GM23338 (cell line): ENCODE data around the gene OR6J1. TPM values are rescaled to one million over a fixed set of nuclear protein-coding genes. Genes with fewer than 3 reads are reported as not detected.

ENCODE experiments used
- ATAC-seq: fragments of 200-7000 bp; cut with Tn5 transposase; 3 replicates; pipeline ENCODE4 v1.9.1; 2020
- DNase-seq: peaks from one replicate; pipeline ENCODE4 v3.0.0-alpha.2; 2015; ENCODE audit warnings: low spot score
- H2AFZ ChIP-seq: fragments of 200-600 bp; sonication (generic); 2 replicates; pipeline ENCODE4 v1.8.0; 2016; ENCODE audit warnings: antibody characterized with exemption, mild to moderate bottlenecking, moderate library complexity
- H3F3A ChIP-seq: fragments of 200-600 bp; sonication (generic); replicated peaks from 2 replicates; pipeline ENCODE4 v1.8.0; 2017; ENCODE audit warnings: antibody characterized with exemption, mixed run types, low read depth
- H3K27ac ChIP-seq: fragments of 200-600 bp; sonication (generic); 2 replicates; pipeline ENCODE4 v1.6.1; 2016; ENCODE audit warnings: low read depth
- H3K27me3 ChIP-seq: fragments of 200-600 bp; sonication (generic); 2 replicates; pipeline ENCODE4 v1.8.0; 2016; ENCODE audit warnings: mild to moderate bottlenecking, mixed run types, moderate library complexity; ENCODE audit not compliant: insufficient read depth
- H3K36me3 ChIP-seq: fragments of 200-600 bp; sonication (generic); 2 replicates; pipeline ENCODE4 v1.8.0; 2016; ENCODE audit warnings: mild to moderate bottlenecking; ENCODE audit not compliant: insufficient read depth
- H3K4me1 ChIP-seq: fragments of 200-600 bp; sonication (generic); 2 replicates; pipeline ENCODE4 v1.8.0; 2016; ENCODE audit warnings: mild to moderate bottlenecking, moderate library complexity; ENCODE audit not compliant: insufficient read depth
- H3K4me2 ChIP-seq: fragments of 200-600 bp; sonication (generic); 2 replicates; pipeline ENCODE4 v1.7.1; 2017; ENCODE audit warnings: mixed run types
- H3K4me3 ChIP-seq: fragments of 200-600 bp; sonication (generic); 2 replicates; pipeline ENCODE4 v1.6.1; 2016; ENCODE audit warnings: mixed run types
- H3K79me2 ChIP-seq: fragments of 200-600 bp; sonication (generic); replicated peaks from 2 replicates; pipeline ENCODE4 v1.8.0; 2017; ENCODE audit warnings: mild to moderate bottlenecking; ENCODE audit not compliant: insufficient read depth
- H3K9me2 ChIP-seq: fragments of 200-600 bp; sonication (generic); 2 replicates; pipeline ENCODE4 v1.8.0; 2017; ENCODE audit not compliant: insufficient read depth
- H4K20me1 ChIP-seq: fragments of 200-600 bp; sonication (generic); replicated peaks from 2 replicates; pipeline ENCODE4 v1.8.0; 2017; ENCODE audit warnings: mild to moderate bottlenecking; ENCODE audit not compliant: insufficient read depth
- H3K27ac Mint-ChIP-seq: 2 replicates; pipeline ENCODE4 v1.8.0; 2020; ENCODE audit warnings: inconsistent platforms, mild to moderate bottlenecking, moderate library complexity, mixed read lengths
- H3K27me3 Mint-ChIP-seq: 3 replicates; pipeline ENCODE4 v1.8.0; 2022; ENCODE audit warnings: low read depth, mild to moderate bottlenecking, moderate library complexity, mixed read lengths, inconsistent platforms; ENCODE audit not compliant: insufficient read depth, poor library complexity
- H3K36me3 Mint-ChIP-seq: 3 replicates; pipeline ENCODE4 v1.8.0; 2021; ENCODE audit warnings: low read depth, mild to moderate bottlenecking, inconsistent platforms, moderate library complexity, mixed read lengths
- H3K4me1 Mint-ChIP-seq: 3 replicates; pipeline ENCODE4 v1.8.0; 2020; ENCODE audit warnings: mild to moderate bottlenecking, inconsistent platforms, mixed read lengths
- H3K4me3 Mint-ChIP-seq: 3 replicates; pipeline ENCODE4 v1.8.0; 2021; ENCODE audit warnings: moderate library complexity, mild to moderate bottlenecking, inconsistent platforms, mixed read lengths
- H3K9me3 Mint-ChIP-seq: 3 replicates; pipeline ENCODE4 v1.8.0; 2020; ENCODE audit warnings: moderate library complexity, mild to moderate bottlenecking, inconsistent platforms, mixed read lengths
- CREB1 ChIP-seq: fragments of 250-450 bp; sonication (Bioruptor Pico); IDR thresholded peaks from 2 replicates; pipeline ENCODE4 v1.5.0; 2020; ENCODE audit warnings: low read depth, mild to moderate bottlenecking, moderate library complexity
- CTCF ChIP-seq, 2 experiments: fragments of 200-600 bp in 1 of 2; sonication (generic) in 1 of 2; conservative IDR thresholded peaks; 2 replicates each; pipeline versions ENCODE4 v1.5.1 to v1.6.1; 2016 to 2017; ENCODE audit warnings: antibody characterized with exemption in 2 of 2, low read depth in 2 of 2, mild to moderate bottlenecking in 2 of 2, moderate library complexity in 1 of 2
- ETS1 ChIP-seq: IDR thresholded peaks from 2 replicates; pipeline ENCODE4 v1.6.1; 2016; ENCODE audit warnings: antibody characterized with exemption
- EZH2 ChIP-seq: fragments of 200-600 bp; sonication (generic); IDR thresholded peaks from one replicate; pipeline ENCODE4 v1.8.0; 2017; ENCODE audit warnings: antibody characterized with exemption, mild to moderate bottlenecking, low read depth; ENCODE audit not compliant: unreplicated experiment
- EZH2phosphoT487 ChIP-seq: fragments of 200-600 bp; sonication (generic); IDR thresholded peaks from one replicate; pipeline ENCODE4 v1.8.1; 2018; ENCODE audit warnings: antibody characterized with exemption; ENCODE audit not compliant: unreplicated experiment
- JUNB ChIP-seq: IDR thresholded peaks from one replicate; pipeline ENCODE4 v1.6.1; 2016; ENCODE audit warnings: antibody characterized with exemption; ENCODE audit not compliant: unreplicated experiment
- NANOG ChIP-seq: IDR thresholded peaks from 2 replicates; pipeline ENCODE4 v1.6.1; 2016; ENCODE audit warnings: antibody characterized with exemption, borderline replicate concordance
- POLR2AphosphoS5 ChIP-seq: IDR thresholded peaks from 2 replicates; pipeline ENCODE4 v1.6.1; 2016; ENCODE audit warnings: antibody characterized with exemption, low read depth
- REST ChIP-seq: IDR thresholded peaks from one replicate; pipeline ENCODE4 v1.6.1; 2018; ENCODE audit warnings: antibody characterized with exemption; ENCODE audit not compliant: unreplicated experiment
- STAT1 ChIP-seq: IDR thresholded peaks from one replicate; pipeline ENCODE4 v1.6.1; 2016; ENCODE audit warnings: antibody characterized with exemption; ENCODE audit not compliant: unreplicated experiment
- ZNF114 ChIP-seq: fragments of 250-450 bp; sonication (Bioruptor Pico); IDR thresholded peaks from 2 replicates; pipeline ENCODE4 v1.5.0; 2020; ENCODE audit warnings: mild to moderate bottlenecking, moderate library complexity
- ZNF331 ChIP-seq: fragments of 250-450 bp; sonication (Bioruptor Pico); IDR thresholded peaks from 2 replicates; pipeline ENCODE4 v1.5.0; 2020; ENCODE audit warnings: low read depth, mild to moderate bottlenecking, moderate library complexity
- polyA plus RNA-seq: library from polyadenylated mRNA; unstranded; fragments of >200 nt; fragmentation: Nextera tagmentation; extraction: Ambion mirVana; gene quantifications from 2 replicates; pipeline ENCODE4 v1.2.1, GENCODE V29; 2016
- total RNA-seq: library from RNA; depleted of rRNA; stranded (reverse); fragments of >200 nt; shearing (Covaris generic); gene quantifications from 2 replicates; pipeline ENCODE4 v1.2.3, GENCODE V29; 2014
- TF ChIP-seq, protein P1 (sequence below): fragments of 250-450 bp; sonication (Bioruptor Pico); IDR thresholded peaks from 2 replicates; pipeline ENCODE4 v1.5.0; 2020; ENCODE audit warnings: mild to moderate bottlenecking, moderate library complexity

The OR6J1 gene
- total and polyA plus RNA-seq, 2 experiments from 2014 or later: not detected

- H3K27ac Mint-ChIP-seq: peak overlapping the region; percentile 98
- H3K4me3 ChIP-seq: peak overlapping the region; percentile 97
- no peaks in the 10 kb centered on the region for H3K9me2 ChIP-seq
- H3K4me1 ChIP-seq: peaks cover 22% of the 10 kb centered on the region
- DNase-seq (no peak), ATAC-seq (no peak)
- no peak for TF ChIP-seq EZH2phosphoT487
- TF ChIP-seq CTCF (conservative IDR thresholded peaks at IDR 0.05; ENCODE audit: low read depth in 2 of 2): no peak
- TF ChIP-seq, protein P1, sequence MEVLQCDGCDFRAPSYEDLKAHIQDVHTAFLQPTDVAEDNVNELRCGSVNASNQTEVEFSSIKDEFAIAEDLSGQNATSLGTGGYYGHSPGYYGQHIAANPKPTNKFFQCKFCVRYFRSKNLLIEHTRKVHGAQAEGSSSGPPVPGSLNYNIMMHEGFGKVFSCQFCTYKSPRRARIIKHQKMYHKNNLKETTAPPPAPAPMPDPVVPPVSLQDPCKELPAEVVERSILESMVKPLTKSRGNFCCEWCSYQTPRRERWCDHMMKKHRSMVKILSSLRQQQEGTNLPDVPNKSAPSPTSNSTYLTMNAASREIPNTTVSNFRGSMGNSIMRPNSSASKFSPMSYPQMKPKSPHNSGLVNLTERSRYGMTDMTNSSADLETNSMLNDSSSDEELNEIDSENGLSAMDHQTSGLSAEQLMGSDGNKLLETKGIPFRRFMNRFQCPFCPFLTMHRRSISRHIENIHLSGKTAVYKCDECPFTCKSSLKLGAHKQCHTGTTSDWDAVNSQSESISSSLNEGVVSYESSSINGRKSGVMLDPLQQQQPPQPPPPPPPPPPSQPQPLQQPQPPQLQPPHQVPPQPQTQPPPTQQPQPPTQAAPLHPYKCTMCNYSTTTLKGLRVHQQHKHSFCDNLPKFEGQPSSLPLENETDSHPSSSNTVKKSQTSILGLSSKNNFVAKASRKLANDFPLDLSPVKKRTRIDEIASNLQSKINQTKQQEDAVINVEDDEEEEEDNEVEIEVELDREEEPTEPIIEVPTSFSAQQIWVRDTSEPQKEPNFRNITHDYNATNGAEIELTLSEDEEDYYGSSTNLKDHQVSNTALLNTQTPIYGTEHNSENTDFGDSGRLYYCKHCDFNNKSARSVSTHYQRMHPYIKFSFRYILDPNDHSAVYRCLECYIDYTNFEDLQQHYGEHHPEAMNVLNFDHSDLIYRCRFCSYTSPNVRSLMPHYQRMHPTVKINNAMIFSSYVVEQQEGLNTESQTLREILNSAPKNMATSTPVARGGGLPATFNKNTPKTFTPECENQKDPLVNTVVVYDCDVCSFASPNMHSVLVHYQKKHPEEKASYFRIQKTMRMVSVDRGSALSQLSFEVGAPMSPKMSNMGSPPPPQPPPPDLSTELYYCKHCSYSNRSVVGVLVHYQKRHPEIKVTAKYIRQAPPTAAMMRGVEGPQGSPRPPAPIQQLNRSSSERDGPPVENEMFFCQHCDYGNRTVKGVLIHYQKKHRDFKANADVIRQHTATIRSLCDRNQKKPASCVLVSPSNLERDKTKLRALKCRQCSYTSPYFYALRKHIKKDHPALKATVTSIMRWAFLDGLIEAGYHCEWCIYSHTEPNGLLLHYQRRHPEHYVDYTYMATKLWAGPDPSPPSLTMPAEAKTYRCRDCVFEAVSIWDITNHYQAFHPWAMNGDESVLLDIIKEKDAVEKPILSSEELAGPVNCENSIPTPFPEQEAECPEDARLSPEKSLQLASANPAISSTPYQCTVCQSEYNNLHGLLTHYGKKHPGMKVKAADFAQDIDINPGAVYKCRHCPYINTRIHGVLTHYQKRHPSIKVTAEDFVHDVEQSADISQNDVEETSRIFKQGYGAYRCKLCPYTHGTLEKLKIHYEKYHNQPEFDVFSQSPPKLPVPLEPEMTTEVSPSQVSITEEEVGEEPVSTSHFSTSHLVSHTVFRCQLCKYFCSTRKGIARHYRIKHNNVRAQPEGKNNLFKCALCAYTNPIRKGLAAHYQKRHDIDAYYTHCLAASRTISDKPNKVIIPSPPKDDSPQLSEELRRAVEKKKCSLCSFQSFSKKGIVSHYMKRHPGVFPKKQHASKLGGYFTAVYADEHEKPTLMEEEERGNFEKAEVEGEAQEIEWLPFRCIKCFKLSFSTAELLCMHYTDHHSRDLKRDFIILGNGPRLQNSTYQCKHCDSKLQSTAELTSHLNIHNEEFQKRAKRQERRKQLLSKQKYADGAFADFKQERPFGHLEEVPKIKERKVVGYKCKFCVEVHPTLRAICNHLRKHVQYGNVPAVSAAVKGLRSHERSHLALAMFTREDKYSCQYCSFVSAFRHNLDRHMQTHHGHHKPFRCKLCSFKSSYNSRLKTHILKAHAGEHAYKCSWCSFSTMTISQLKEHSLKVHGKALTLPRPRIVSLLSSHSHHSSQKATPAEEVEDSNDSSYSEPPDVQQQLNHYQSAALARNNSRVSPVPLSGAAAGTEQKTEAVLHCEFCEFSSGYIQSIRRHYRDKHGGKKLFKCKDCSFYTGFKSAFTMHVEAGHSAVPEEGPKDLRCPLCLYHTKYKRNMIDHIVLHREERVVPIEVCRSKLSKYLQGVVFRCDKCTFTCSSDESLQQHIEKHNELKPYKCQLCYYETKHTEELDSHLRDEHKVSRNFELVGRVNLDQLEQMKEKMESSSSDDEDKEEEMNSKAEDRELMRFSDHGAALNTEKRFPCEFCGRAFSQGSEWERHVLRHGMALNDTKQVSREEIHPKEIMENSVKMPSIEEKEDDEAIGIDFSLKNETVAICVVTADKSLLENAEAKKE: no peak
- no peak for TF ChIP-seq ZNF114
- no peak for TF ChIP-seq REST
- TF ChIP-seq JUNB: no peak
- no peak for TF ChIP-seq CREB1 (CRISPR knock-in tag)
- TF ChIP-seq ETS1: no peak
- TF ChIP-seq STAT1: no peak
- TF ChIP-seq EZH2: no peak
- no peak for TF ChIP-seq NANOG
- no peak for TF ChIP-seq POLR2AphosphoS5
- no peak for TF ChIP-seq ZNF331
- H3K36me3 Mint-ChIP-seq: peaks cover 37% of the 10 kb centered on the region
- peak overlapping the region; percentile 91 for H3K4me2 ChIP-seq
- H3K79me2 ChIP-seq: peaks cover 23% of the 10 kb centered on the region
- no peak overlapping the region for H2AFZ ChIP-seq
- H4K20me1 ChIP-seq: no peaks in the 10 kb centered on the region; the same call in 1 of the 2 replicates
- peak overlapping the region; percentile 98 for H3K4me3 Mint-ChIP-seq
- H3K4me1 Mint-ChIP-seq: peaks cover 24% of the 10 kb centered on the region
- no peaks in the 10 kb centered on the region for H3K9me3 Mint-ChIP-seq
- H3K36me3 ChIP-seq: peaks cover 22% of the 10 kb centered on the region
- peaks cover 14% of the 10 kb centered on the region for H3K27me3 Mint-ChIP-seq
- peak overlapping the region; percentile 98 for H3K27ac ChIP-seq
- no peaks in the 10 kb centered on the region for H3F3A ChIP-seq
- H3K27me3 ChIP-seq: no peaks in the 10 kb centered on the region
Measured at GRCh38 chr14:22599349-22599748, 44.8 kb downstream of the OR6J1 start.
